ENCODE measurements around the gene HMOX1. TPM values are rescaled to one million over a fixed set of nuclear protein-coding genes. Genes with fewer than 3 reads are reported as not detected.
"Not testable (repeated sequence)": the region's sequence is repeated elsewhere in the genome, so short reads cannot be mapped to it uniquely, and the experiment has no call there.

Gene HMOX1
- total and polyA plus RNA-seq, 4 donors: 18.7 to 108 (median 59.7) TPM

- no peak overlapping the region for H3K27ac ChIP-seq (ENCODE audit: low read depth in 1 of 2, low read length in 2 of 2)
Observed at GRCh38 chr22:35363566-35364086, 17.3 kb upstream of the HMOX1 start.

DNA sequence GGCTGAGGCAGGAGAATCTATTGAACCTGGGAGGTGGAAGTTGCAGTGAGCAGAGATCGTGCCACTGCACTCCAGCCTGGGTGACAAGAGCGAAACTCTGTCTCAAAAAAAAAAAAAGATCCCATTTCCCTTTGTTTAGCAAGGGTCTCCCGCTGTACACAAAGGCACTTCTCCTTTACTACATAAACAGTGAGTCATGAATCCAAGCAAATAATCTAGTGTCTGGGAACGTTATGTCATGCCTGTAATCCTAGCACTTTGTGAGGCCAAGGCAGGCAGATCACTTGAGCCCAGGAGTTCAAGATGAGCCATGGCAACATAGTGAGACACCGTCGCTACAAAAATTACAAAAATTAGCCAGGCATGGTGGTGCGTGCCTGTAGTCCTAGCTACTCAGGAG is 16.7 kb upstream of the HMOX1 start:
- H3K27me3 ChIP-seq (ENCODE audit: control insufficient read depth in 4 of 4, insufficient read depth in 4 of 4, low read length in 3 of 4); H3K4me3 ChIP-seq (ENCODE audit: low read depth in 1 of 3, low read length in 3 of 3); H3K4me1 ChIP-seq (ENCODE audit: control insufficient read depth in 4 of 4, insufficient read depth in 4 of 4, low read length in 3 of 4); H3K9me3 ChIP-seq (ENCODE audit: control insufficient read depth in 4 of 4, low read length in 3 of 4); H3K27ac ChIP-seq (ENCODE audit: low read depth in 1 of 2, low read length in 2 of 2); H3K9ac ChIP-seq (ENCODE audit: low read depth in 1 of 2, low read length in 2 of 2); DNase-seq (ENCODE audit: low spot score); H3K36me3 ChIP-seq (ENCODE audit: control insufficient read depth in 4 of 4, insufficient read depth in 3 of 4, low read depth in 1 of 4, low read length in 3 of 4): not testable (repeated sequence)
- WGBS: 86% methylated on average over 7 of the region's 7 CpGs

More at GRCh38 chr22:35363566-35364086, 17.3 kb upstream of the HMOX1 start:
- no peaks in the 10 kb centered on the region for H3K36me3 ChIP-seq (ENCODE audit: control insufficient read depth in 4 of 4, insufficient read depth in 3 of 4, low read depth in 1 of 4, low read length in 3 of 4)
- TF ChIP-seq JUND (IDR thresholded peaks at IDR 0.05) (no peak), RAD21 (IDR thresholded peaks at IDR 0.05) (no peak), NR2F2 (IDR thresholded peaks at IDR 0.05) (no peak), HNF4G (IDR thresholded peaks at IDR 0.05) (no peak), CTCF (IDR thresholded peaks at IDR 0.05; ENCODE audit: low read depth, low read length, missing input control) (no peak)
- TF ChIP-seq, protein P1, sequence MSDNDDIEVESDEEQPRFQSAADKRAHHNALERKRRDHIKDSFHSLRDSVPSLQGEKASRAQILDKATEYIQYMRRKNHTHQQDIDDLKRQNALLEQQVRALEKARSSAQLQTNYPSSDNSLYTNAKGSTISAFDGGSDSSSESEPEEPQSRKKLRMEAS (IDR thresholded peaks at IDR 0.05): no peak
- 90% methylated on average over 11 of the region's 11 CpGs for WGBS
- no peak overlapping the region for H3K4me3 ChIP-seq (ENCODE audit: low read depth in 1 of 3, low read length in 3 of 3)
- no peaks in the 10 kb centered on the region for H3K9me3 ChIP-seq (ENCODE audit: control insufficient read depth in 4 of 4, low read length in 3 of 4)
- no peaks in the 10 kb centered on the region for H3K27me3 ChIP-seq (ENCODE audit: control insufficient read depth in 4 of 4, insufficient read depth in 4 of 4, low read length in 3 of 4)
- peaks cover 0 to 2% (median 0%) of the 10 kb centered on the region in 4 donors for H3K4me1 ChIP-seq (ENCODE audit: control insufficient read depth in 4 of 4, insufficient read depth in 4 of 4, low read length in 3 of 4)
- no peak overlapping the region for H3K9ac ChIP-seq (ENCODE audit: low read depth in 1 of 2, low read length in 2 of 2)
- no peak for DNase-seq (ENCODE audit: low spot score)

DNA sequence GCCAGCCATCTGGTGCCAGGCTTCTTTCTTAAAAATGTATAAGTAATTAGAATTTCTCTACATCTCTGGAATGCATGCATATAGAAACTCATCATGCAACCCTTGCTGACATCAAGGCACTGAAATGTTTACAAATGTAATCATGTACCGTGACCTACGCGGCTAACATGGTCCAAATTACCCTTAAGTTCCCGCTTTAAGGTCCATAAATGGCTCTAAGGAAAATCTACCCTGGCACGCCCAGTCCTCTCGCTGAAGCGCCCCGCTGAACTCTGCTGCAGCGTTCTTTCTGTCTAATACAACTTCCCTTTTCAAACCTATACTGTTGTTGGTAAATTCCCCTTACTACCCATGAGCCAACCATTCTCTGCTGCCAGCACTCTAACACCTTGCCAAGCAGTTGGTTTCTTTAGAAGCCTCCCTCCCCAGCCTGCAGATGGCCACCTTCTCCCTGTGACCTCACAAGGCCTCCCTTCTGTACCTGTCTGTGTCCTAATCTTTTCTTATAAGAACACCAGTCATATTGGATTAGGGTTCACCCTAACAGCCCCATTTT is 13.5 kb upstream of the HMOX1 start:
- Histone ChIP-seq H3K27ac (ENCODE audit: low read depth in 1 of 2, low read length in 2 of 2) (no peak overlapping the region), H3K36me3 (ENCODE audit: control insufficient read depth in 4 of 4, insufficient read depth in 3 of 4, low read depth in 1 of 4, low read length in 3 of 4) (no peaks in the 10 kb centered on the region), H3K4me3 (ENCODE audit: low read depth in 1 of 3, low read length in 3 of 3) (no peak overlapping the region), H3K27me3 (ENCODE audit: control insufficient read depth in 4 of 4, insufficient read depth in 4 of 4, low read length in 3 of 4) (no peaks in the 10 kb centered on the region), H3K9me3 (ENCODE audit: control insufficient read depth in 4 of 4, low read length in 3 of 4) (no peaks in the 10 kb centered on the region), H3K4me1 (ENCODE audit: control insufficient read depth in 4 of 4, insufficient read depth in 4 of 4, low read length in 3 of 4) (peaks cover 2 to 8% (median 4%) of the 10 kb centered on the region in 4 donors), H3K9ac (ENCODE audit: low read depth in 1 of 2, low read length in 2 of 2) (no peak overlapping the region)
- DNase-seq (ENCODE audit: low spot score): no peak
- WGBS: 77% methylated on average over 9 of the region's 9 CpGs
- TF ChIP-seq JUND (IDR thresholded peaks at IDR 0.05): no peak
- no peak for TF ChIP-seq YY1 (IDR thresholded peaks at IDR 0.05)
- TF ChIP-seq REST (IDR thresholded peaks at IDR 0.05): no peak
- no peak for TF ChIP-seq CTCF (IDR thresholded peaks at IDR 0.05; ENCODE audit: low read depth, low read length, missing input control)
- TF ChIP-seq, protein P2, sequence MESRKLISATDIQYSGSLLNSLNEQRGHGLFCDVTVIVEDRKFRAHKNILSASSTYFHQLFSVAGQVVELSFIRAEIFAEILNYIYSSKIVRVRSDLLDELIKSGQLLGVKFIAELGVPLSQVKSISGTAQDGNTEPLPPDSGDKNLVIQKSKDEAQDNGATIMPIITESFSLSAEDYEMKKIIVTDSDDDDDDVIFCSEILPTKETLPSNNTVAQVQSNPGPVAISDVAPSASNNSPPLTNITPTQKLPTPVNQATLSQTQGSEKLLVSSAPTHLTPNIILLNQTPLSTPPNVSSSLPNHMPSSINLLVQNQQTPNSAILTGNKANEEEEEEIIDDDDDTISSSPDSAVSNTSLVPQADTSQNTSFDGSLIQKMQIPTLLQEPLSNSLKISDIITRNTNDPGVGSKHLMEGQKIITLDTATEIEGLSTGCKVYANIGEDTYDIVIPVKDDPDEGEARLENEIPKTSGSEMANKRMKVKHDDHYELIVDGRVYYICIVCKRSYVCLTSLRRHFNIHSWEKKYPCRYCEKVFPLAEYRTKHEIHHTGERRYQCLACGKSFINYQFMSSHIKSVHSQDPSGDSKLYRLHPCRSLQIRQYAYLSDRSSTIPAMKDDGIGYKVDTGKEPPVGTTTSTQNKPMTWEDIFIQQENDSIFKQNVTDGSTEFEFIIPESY (IDR thresholded peaks at IDR 0.05): no peak
- TF ChIP-seq SP1 (IDR thresholded peaks at IDR 0.05): no peak
- TF ChIP-seq, protein P1 (IDR thresholded peaks at IDR 0.05): no peak
- no peak for TF ChIP-seq FOXA2 (IDR thresholded peaks at IDR 0.05)
- no peak for TF ChIP-seq HNF4G (IDR thresholded peaks at IDR 0.05)
- no peak for TF ChIP-seq RXRA (IDR thresholded peaks at IDR 0.05)
- no peak for TF ChIP-seq RAD21 (IDR thresholded peaks at IDR 0.05)
- TF ChIP-seq GABPA (IDR thresholded peaks at IDR 0.05 in 1 of 2, conservative IDR thresholded peaks at IDR 0.05 in 1 of 2): no peak
- TF ChIP-seq NR2F2 (IDR thresholded peaks at IDR 0.05): no peak
- no peak for TF ChIP-seq HNF4A (conservative IDR thresholded peaks at IDR 0.05)
- TF ChIP-seq EGR1 (IDR thresholded peaks at IDR 0.05; ENCODE audit: low read depth in 2 of 2): no peak
- TF ChIP-seq TAF1 (conservative IDR thresholded peaks at IDR 0.05): no peak
- TF ChIP-seq FOXA1 (IDR thresholded peaks at IDR 0.05): no peak
